HEK293 (cell line): ENCODE data around the gene NRP2.

Experiments
- HOXA7 ChIP-seq: sonication (generic); formaldehyde crosslinking; IDR thresholded peaks from 2 replicates; pipeline ENCODE4 v1.8.1; 2022; ENCODE audit warnings: missing genetic modification reagents, borderline replicate concordance
- TF ChIP-seq, protein P1 (sequence below): fragments of 450-650 bp; formaldehyde crosslinking; IDR thresholded peaks from 2 replicates; pipeline ENCODE4 v1.5.1; 2016; ENCODE audit warnings: missing biosample characterization, missing genetic modification characterization
- TF ChIP-seq, protein P2 (sequence below): sonication (generic); formaldehyde crosslinking; IDR thresholded peaks from 2 replicates; pipeline ENCODE4 v1.8.1; 2022; ENCODE audit warnings: mild to moderate bottlenecking, moderate library complexity, missing genetic modification reagents

DNA sequence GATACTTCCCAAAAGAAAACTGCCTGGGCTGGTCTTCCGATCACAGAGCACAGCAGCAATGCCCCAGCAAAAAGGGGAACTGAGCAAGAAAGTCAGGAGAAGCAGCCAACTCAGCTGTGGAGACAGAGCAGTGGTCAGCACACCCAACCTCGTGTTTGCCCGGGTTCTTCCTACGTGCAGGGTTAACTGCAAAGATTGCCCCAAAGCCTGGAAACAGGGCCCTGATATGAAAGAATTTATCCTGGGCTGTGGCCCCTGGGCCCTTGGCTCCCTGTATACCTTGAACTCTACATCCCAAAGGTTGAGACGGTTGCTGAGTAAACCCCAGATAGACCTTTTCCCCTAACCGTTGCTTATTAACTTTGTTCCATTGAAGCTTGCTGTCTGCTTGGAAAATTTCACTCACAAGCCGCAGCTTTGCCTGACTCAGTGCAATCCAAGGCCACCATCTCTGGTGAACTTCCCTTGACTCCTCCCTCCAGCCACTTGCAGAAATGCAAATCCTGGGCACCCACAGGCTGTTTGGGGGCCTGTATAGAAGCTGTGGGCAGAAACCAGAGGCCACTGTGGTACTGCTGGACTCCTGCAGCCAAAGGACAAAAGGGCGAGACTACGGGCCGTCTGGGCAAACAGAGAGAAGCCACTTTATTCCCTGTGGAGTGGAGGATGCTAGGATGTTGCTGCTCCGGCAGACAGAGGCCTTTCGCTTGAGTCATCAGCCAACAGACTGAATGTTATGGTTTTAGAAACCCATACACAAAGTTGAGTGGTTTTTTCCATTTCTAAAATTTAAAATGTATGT is 18.2 kb downstream of the NRP2 start:
- TF ChIP-seq, protein P1, sequence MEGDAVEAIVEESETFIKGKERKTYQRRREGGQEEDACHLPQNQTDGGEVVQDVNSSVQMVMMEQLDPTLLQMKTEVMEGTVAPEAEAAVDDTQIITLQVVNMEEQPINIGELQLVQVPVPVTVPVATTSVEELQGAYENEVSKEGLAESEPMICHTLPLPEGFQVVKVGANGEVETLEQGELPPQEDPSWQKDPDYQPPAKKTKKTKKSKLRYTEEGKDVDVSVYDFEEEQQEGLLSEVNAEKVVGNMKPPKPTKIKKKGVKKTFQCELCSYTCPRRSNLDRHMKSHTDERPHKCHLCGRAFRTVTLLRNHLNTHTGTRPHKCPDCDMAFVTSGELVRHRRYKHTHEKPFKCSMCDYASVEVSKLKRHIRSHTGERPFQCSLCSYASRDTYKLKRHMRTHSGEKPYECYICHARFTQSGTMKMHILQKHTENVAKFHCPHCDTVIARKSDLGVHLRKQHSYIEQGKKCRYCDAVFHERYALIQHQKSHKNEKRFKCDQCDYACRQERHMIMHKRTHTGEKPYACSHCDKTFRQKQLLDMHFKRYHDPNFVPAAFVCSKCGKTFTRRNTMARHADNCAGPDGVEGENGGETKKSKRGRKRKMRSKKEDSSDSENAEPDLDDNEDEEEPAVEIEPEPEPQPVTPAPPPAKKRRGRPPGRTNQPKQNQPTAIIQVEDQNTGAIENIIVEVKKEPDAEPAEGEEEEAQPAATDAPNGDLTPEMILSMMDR (tag by site-specific recombination), result no peak
- TF ChIP-seq, protein P2, sequence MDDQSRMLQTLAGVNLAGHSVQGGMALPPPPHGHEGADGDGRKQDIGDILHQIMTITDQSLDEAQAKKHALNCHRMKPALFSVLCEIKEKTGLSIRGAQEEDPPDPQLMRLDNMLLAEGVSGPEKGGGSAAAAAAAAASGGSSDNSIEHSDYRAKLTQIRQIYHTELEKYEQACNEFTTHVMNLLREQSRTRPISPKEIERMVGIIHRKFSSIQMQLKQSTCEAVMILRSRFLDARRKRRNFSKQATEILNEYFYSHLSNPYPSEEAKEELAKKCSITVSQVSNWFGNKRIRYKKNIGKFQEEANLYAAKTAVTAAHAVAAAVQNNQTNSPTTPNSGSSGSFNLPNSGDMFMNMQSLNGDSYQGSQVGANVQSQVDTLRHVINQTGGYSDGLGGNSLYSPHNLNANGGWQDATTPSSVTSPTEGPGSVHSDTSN (CRISPR knock-in tag), result no peak
- no peak for TF ChIP-seq HOXA7 (CRISPR knock-in tag)
